Smooth muscle cell (in vitro differentiated cells): ENCODE results near the gene EIF3K. TPM values are rescaled to one million over a fixed set of nuclear protein-coding genes. Genes with fewer than 3 reads are reported as not detected.
A peak's percentile ranks its signal among the peaks of the same experiment; 100 is the strongest.

ENCODE experiments used
- DNase-seq: peaks from one replicate; lab custom pipeline; 2025; ENCODE audit not compliant: unreplicated experiment; lab: John Stamatoyannopoulos, UW
- H2AFZ ChIP-seq: fragments of 200-600 bp; sonication (generic); 2 replicates; pipeline ENCODE4 v1.6.0; 2016; ENCODE audit warnings: antibody characterized with exemption, low read depth, mild to moderate bottlenecking
- H3F3A ChIP-seq: fragments of 200-600 bp; sonication (generic); 2 replicates; pipeline ENCODE4 v1.6.0; 2017; ENCODE audit warnings: antibody characterized with exemption, low read depth
- H3K27ac ChIP-seq: fragments of 200-600 bp; sonication (generic); 2 replicates; pipeline ENCODE4 v1.5.1; 2016; ENCODE audit warnings: low read depth, mild to moderate bottlenecking
- H3K27me3 ChIP-seq: fragments of 200-600 bp; sonication (generic); 2 replicates; pipeline ENCODE4 v1.6.1; 2016; ENCODE audit warnings: low read depth, mild to moderate bottlenecking
- H3K36me3 ChIP-seq: fragments of 200-600 bp; sonication (generic); 2 replicates; pipeline ENCODE4 v1.5.1; 2016; ENCODE audit warnings: low read depth
- H3K4me1 ChIP-seq: fragments of 200-600 bp; sonication (generic); 2 replicates; pipeline ENCODE4 v1.5.1; 2016; ENCODE audit warnings: low read depth
- H3K4me2 ChIP-seq: fragments of 200-600 bp; sonication (generic); 2 replicates; pipeline ENCODE4 v1.6.0; 2016; ENCODE audit warnings: mild to moderate bottlenecking
- H3K4me3 ChIP-seq: fragments of 200-600 bp; sonication (generic); 2 replicates; pipeline ENCODE4 v1.5.1; 2016; ENCODE audit warnings: mild to moderate bottlenecking
- H3K79me2 ChIP-seq: fragments of 200-600 bp; sonication (generic); 2 replicates; pipeline ENCODE4 v1.6.0; 2016; ENCODE audit warnings: low read depth, mild to moderate bottlenecking
- H3K9ac ChIP-seq: fragments of 200-600 bp; sonication (generic); 2 replicates; pipeline ENCODE4 v1.6.0; 2016; ENCODE audit warnings: low read depth
- H3K9me3 ChIP-seq: fragments of 200-600 bp; sonication (generic); replicated peaks from 2 replicates; pipeline ENCODE4 v1.5.1; 2016; ENCODE audit warnings: low read depth
- H4K20me1 ChIP-seq: fragments of 200-600 bp; sonication (generic); 2 replicates; pipeline ENCODE4 v1.6.0; 2016; ENCODE audit warnings: low read depth
- WGBS: methylation state at CpG from one replicate; pipeline ENCODE4 v1.1.7; 2016; ENCODE audit warnings: low lambda C conversion rate; 5-methylcytosine and 5-hydroxymethylcytosine counted together
- polyA plus RNA-seq: library from polyadenylated mRNA; unstranded; fragments of >200 nt; fragmentation: Nextera tagmentation; extraction: Ambion mirVana; gene quantifications from 2 replicates; pipeline ENCODE4 v1.2.1, GENCODE V29; 2016
- total RNA-seq: library from RNA; depleted of rRNA; stranded (reverse); fragments of >200 nt; gene quantifications from 2 replicates; pipeline ENCODE4 v1.2.3, GENCODE V29; 2014
- TF ChIP-seq, protein P1 (sequence below): fragments of 200-600 bp; sonication (generic); IDR thresholded peaks from 2 replicates; pipeline ENCODE4 v1.5.1; 2017; ENCODE audit warnings: borderline replicate concordance, mild to moderate bottlenecking, antibody characterized with exemption; ENCODE audit not compliant: insufficient read depth, poor library complexity, severe bottlenecking

Gene EIF3K
- total and polyA plus RNA-seq, 2 experiments from 2014 or later: 178 to 334 TPM

DNA sequence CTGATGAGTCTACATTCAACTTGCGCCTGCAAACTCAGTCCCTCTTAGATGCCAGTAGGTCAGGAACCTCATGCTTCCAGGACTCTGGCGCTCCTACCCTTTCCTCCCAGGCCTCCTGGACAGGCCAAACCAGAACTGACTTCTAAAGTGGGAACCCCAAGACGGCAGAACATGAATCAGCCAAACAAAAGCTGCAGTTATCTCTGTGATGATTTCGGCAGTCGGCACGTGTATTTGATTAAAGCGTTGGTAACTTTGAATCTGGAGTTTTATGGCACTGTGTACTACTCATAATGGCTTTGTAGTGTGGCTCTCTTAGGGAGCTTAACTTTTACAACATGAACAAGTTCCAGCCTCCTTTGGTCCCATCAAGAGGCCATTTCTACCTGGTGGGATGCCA, 42.1 kb downstream of the EIF3K start:
- TF ChIP-seq, protein P1, sequence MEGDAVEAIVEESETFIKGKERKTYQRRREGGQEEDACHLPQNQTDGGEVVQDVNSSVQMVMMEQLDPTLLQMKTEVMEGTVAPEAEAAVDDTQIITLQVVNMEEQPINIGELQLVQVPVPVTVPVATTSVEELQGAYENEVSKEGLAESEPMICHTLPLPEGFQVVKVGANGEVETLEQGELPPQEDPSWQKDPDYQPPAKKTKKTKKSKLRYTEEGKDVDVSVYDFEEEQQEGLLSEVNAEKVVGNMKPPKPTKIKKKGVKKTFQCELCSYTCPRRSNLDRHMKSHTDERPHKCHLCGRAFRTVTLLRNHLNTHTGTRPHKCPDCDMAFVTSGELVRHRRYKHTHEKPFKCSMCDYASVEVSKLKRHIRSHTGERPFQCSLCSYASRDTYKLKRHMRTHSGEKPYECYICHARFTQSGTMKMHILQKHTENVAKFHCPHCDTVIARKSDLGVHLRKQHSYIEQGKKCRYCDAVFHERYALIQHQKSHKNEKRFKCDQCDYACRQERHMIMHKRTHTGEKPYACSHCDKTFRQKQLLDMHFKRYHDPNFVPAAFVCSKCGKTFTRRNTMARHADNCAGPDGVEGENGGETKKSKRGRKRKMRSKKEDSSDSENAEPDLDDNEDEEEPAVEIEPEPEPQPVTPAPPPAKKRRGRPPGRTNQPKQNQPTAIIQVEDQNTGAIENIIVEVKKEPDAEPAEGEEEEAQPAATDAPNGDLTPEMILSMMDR: no peak
- Histone ChIP-seq H3K79me2 (peaks cover 87% of the 10 kb centered on the region), H3K27ac (peak overlapping the region; percentile 100), H3K4me2 (peak overlapping the region; percentile 6), H3K9ac (no peak overlapping the region), H3K4me1 (peaks cover 61% of the 10 kb centered on the region), H4K20me1 (peaks cover 39% of the 10 kb centered on the region), H2AFZ (no peak overlapping the region), H3K9me3 (no peaks in the 10 kb centered on the region), H3K4me3 (no peak overlapping the region), H3F3A (peaks cover 40% of the 10 kb centered on the region), H3K36me3 (no peaks in the 10 kb centered on the region), H3K27me3 (no peaks in the 10 kb centered on the region)
- WGBS: 46% methylated on average over 7 of the region's 7 CpGs
- DNase-seq: no peak

DNA sequence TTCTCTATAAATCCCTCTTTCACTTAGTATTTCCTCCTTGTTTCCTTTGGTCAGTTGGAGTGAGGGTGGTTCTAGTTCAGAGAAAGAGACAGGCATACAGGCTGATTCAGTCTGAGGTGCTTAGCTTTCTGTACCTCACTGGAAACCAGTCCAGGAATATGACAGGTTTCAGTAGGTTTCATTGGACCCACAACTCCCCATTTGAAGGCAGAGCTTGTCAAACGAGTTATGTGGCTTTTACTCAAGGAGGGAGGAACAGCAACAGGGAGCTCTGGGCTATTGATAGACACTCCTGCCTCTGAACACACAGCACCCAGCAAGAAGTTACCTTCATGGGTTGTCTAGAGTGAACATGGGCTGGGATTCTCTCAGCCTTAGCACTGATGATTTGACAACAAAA, 43.0 kb downstream of the EIF3K start:
- H3K27ac ChIP-seq: peak overlapping the region; percentile 100
- DNase-seq: no peak

DNA sequence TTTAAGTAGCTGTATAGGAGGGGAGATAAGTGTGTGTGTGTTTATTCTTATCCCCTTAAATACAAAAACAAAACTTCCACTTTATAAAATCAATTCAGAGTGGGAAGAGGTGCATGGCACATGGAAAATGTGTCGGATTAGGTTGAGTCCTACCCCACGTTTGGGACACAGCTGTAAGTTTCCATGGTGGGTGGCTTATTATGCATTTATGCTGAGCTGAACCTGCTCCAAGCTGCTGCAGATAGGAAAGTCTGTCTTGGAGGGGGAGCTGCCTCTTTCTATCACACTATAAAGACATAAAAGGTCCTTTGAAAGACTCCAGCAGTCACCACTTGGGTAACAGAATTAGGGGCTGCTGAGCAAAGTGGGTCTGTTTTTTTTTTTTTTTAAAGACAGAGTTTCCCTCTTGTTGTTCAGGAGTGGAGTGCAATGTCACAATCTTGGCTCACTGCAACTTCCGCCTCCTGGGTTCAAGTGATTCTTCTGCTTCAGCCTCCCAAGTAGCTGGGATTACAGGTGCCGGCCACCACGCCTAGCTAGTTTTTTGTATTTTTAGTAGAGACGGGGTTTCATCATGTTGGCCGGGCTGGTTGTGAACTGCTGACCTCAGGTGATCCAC, 43.7 kb downstream of the EIF3K start:
- WGBS: 70% methylated on average over 7 of the region's 7 CpGs
- peak overlapping the region; percentile 47 for H3K4me2 ChIP-seq
- TF ChIP-seq, protein P1: no peak

More for the DNA sequence above, 43.0 kb downstream of the EIF3K start:
- Histone ChIP-seq H3K4me1 (peaks cover 68% of the 10 kb centered on the region), H3K27me3 (no peaks in the 10 kb centered on the region), H3K36me3 (no peaks in the 10 kb centered on the region), H3K9me3 (no peaks in the 10 kb centered on the region), H2AFZ (no peak overlapping the region), H3K4me3 (no peak overlapping the region), H3K9ac (peak overlapping the region; percentile 16), H3K4me2 (peak overlapping the region; percentile 47), H3K79me2 (peaks cover 85% of the 10 kb centered on the region), H4K20me1 (peaks cover 34% of the 10 kb centered on the region), H3F3A (peaks cover 48% of the 10 kb centered on the region)
- WGBS: 46% methylated on average over 1 of the region's 1 CpG
- TF ChIP-seq, protein P1: no peak

DNA sequence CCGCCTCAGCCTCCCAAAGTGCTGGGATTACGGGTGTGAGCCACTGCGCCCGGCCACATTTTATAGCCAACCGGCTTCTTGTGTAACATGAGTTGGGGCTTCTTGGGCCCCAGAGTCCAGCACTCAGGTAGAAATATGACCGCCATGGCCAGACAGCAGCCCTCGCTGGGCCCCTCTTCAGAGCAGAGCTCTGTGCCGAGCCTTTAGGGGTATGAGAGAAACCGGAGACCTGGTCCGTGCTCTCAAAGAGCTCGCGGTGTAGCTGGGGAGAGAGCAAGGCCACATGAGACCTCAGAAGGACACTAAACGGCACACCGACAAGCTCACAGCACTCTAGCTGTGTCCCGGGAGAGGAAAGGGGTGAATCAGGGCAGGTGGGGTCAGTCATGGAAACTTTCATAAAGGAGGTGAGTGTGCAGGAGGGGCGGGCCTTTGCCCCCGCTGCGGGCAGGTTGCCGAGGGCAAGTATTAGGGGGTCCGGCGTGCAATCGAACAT, 44.2 kb downstream of the EIF3K start:
- Histone ChIP-seq H3F3A (peaks cover 48% of the 10 kb centered on the region), H3K9me3 (no peaks in the 10 kb centered on the region), H3K4me3 (no peak overlapping the region), H3K9ac (no peak overlapping the region), H3K4me1 (peaks cover 68% of the 10 kb centered on the region), H3K4me2 (no peak overlapping the region), H3K27me3 (no peaks in the 10 kb centered on the region), H3K79me2 (peaks cover 81% of the 10 kb centered on the region), H4K20me1 (peaks cover 43% of the 10 kb centered on the region), H3K36me3 (no peaks in the 10 kb centered on the region), H2AFZ (no peak overlapping the region), H3K27ac (peak overlapping the region; percentile 100)
- WGBS: 81% methylated on average over 22 of the region's 22 CpGs
- DNase-seq: no peak
- TF ChIP-seq, protein P1: no peak

More for the DNA sequence above, 43.7 kb downstream of the EIF3K start:
- H2AFZ ChIP-seq: no peak overlapping the region
- H3F3A ChIP-seq: peaks cover 47% of the 10 kb centered on the region
- no peaks in the 10 kb centered on the region for H3K9me3 ChIP-seq
- H3K9ac ChIP-seq: no peak overlapping the region
- DNase-seq: no peak
- H3K4me1 ChIP-seq: peaks cover 68% of the 10 kb centered on the region
- H4K20me1 ChIP-seq: peaks cover 37% of the 10 kb centered on the region
- H3K36me3 ChIP-seq: no peaks in the 10 kb centered on the region
- H3K27ac ChIP-seq: peak overlapping the region; percentile 100
- no peaks in the 10 kb centered on the region for H3K27me3 ChIP-seq
- no peak overlapping the region for H3K4me3 ChIP-seq
- H3K79me2 ChIP-seq: peaks cover 79% of the 10 kb centered on the region
